Adrenal gland (tissue), 19 donors: ENCODE data around the gene MSH2. TPM values are rescaled to one million over a fixed set of nuclear protein-coding genes. Genes with fewer than 3 reads are reported as not detected.

Source experiments
- DNase-seq, 7 donors: peaks; one replicate each; pipeline ENCODE4 v3.0.0-alpha.2; 2019 to 2020
- H3K27ac ChIP-seq, 5 donors: fragments of 200-600 bp; sonication (generic) in 4 of 5; 1 replicate in 3 of 5; 2 replicates in 2 of 5; pipeline versions ENCODE4 v1.5.1 to v1.8.0; 2016 to 2020; ENCODE audit warnings: mild to moderate bottlenecking in 1 of 5
- H3K27me3 ChIP-seq: fragments of 200-600 bp; 2 replicates; pipeline ENCODE4 v1.8.0; 2021
- H3K36me3 ChIP-seq, 2 donors: fragments of 200-600 bp; replicated peaks in 1 of 2; 1 replicate in 1 of 2; 2 replicates in 1 of 2; pipeline versions ENCODE4 v1.5.1 to v1.8.0; 2018 to 2022
- H3K4me1 ChIP-seq, 2 donors: fragments of 200-600 bp; replicated peaks in 1 of 2; 1 replicate in 1 of 2; 2 replicates in 1 of 2; pipeline versions ENCODE4 v1.5.1 to v1.8.0; 2018 to 2021
- H3K4me3 ChIP-seq, 4 donors: fragments of 200-600 bp; sonication (generic) in 3 of 4; one replicate each; pipeline ENCODE4 v1.5.1; 2016 to 2018
- H3K9me3 ChIP-seq, 3 donors: fragments of 200-600 bp; sonication (generic) in 1 of 3; replicated peaks in 1 of 3; 1 replicate in 2 of 3; 2 replicates in 1 of 3; pipeline versions ENCODE4 v1.5.1 to v1.8.0; 2016 to 2021
- CTCF ChIP-seq, 6 experiments: fragments of 450-650 bp in 4 of 6; fragments of 200-600 bp in 2 of 6; sonication (generic) in 1 of 6; IDR thresholded peaks; 1 replicate in 5 of 6; 2 replicates in 1 of 6; pipeline versions ENCODE4 v1.5.1 to v1.8.0; 2016 to 2021; ENCODE audit warnings: antibody characterized with exemption in 6 of 6, mild to moderate bottlenecking in 2 of 6, moderate library complexity in 1 of 6
- POLR2A ChIP-seq, 2 donors: fragments of 450-650 bp; IDR thresholded peaks; one replicate each; pipeline ENCODE4 v1.6.1; 2017; ENCODE audit warnings: antibody characterized with exemption in 2 of 2, mild to moderate bottlenecking in 2 of 2, moderate library complexity in 1 of 2
- WGBS, 4 donors: extraction: QIAGEN DNeasy Blood & Tissue Kit in 2 of 4; methylation state at CpG; one replicate each; pipeline versions ENCODE4 v1.1.5 to v1.1.7; 2013 to 2017; 5-methylcytosine and 5-hydroxymethylcytosine counted together
- intact Hi-C, 2 donors: fragments of 100-400 bp; cut with DNase I; formaldehyde crosslinking; loops; one replicate each; pipeline versions ENCODE4 v1.14.1 to v1.15.0; 2022 to 2023
- long read RNA-seq, 10 donors: library from polyadenylated mRNA in 3 of 10; unstranded in 2 of 10; stranded (forward) in 1 of 10; transcript quantifications; one replicate each; pipeline ENCODE4 v2.0.0 and lab custom pipeline, GENCODE V29; 2021 to 2026
- polyA plus RNA-seq, 3 donors: library from polyadenylated mRNA; stranded (reverse); fragments of 200-250 nt in 2 of 3; fragments of 350-450 nt in 1 of 3; fragmentation: Illumina TruSeq in 1 of 3; extraction: RNeasy Lipid Tissue Mini Kit (QIAGEN cat#74804) in 1 of 3; gene quantifications; one replicate each; pipeline ENCODE4 v1.2.3, GENCODE V29; 2013 to 2014
- total RNA-seq, 9 donors: library from RNA; depleted of rRNA in 4 of 9; stranded (reverse); fragments of >200 nt in 4 of 9; fragments of 120-200 nt in 1 of 9; fragmentation: NEBNext Ultra II Directional in 1 of 9; extraction: Animal tissue kit (Norgen Biotek cat#: 25700) in 1 of 9; gene quantifications; one replicate each; pipeline versions ENCODE4 v1.1.0 to v1.2.4, GENCODE V29; 2013 to 2023
- donor health status: healthy with polysubstance abuse.
- donor health status: Bipolar disorder and iron deficiency.
- donor health status: DM: yes; HTN: yes; CAD: no.
- donor health status: DM: no; HTN: no; CAD: no.
- donor health status: DM: no; HTN: no; CAD: no.
- donor health status: DM: yes; HTN: yes; CAD: no.

MSH2 gene
- total RNA-seq: 10 to 100 TPM in 6 of 9 donors, 1 to 10 TPM in 3; 8.0 to 44.8 (median 12.1) TPM
- polyA plus RNA-seq: 10 to 100 TPM in 1 of 3 donors, 1 to 10 TPM in 2; 3.9 to 18.0 (median 4.9) TPM
- long read RNA-seq, donor 1, transcript MSH2-201 (16 exons, 3,307 nt): major isoform, 10 of 10 reads
- long read RNA-seq, donor 1, partial matches to known transcripts: 0 of 10 reads
- long read RNA-seq, donor 1, other reads (novel, unspliced or antisense): 0 of 10 reads
- long read RNA-seq, donor 2, transcript MSH2-201 (16 exons, 3,307 nt): major isoform, 8 of 8 reads
- long read RNA-seq, donor 2, partial matches to known transcripts: 0 of 8 reads
- long read RNA-seq, donor 2, other reads (novel, unspliced or antisense): 0 of 8 reads
- long read RNA-seq, donor 3, partial matches to known transcripts: 0 of 2 reads
- long read RNA-seq, donor 3, other reads (novel, unspliced or antisense): 0 of 2 reads
- long read RNA-seq, donor 4, partial matches to known transcripts: 2 of 4 reads
- long read RNA-seq, donor 4, other reads (novel, unspliced or antisense): 0 of 4 reads
- long read RNA-seq, donor 5, transcript MSH2-201 (16 exons, 3,307 nt): major isoform, 27 of 30 reads
- long read RNA-seq, donor 5, partial matches to known transcripts: 1 of 30 reads
- long read RNA-seq, donor 5, other reads (novel, unspliced or antisense): 2 of 30 reads
- long read RNA-seq, donor 6, partial matches to known transcripts: 1 of 5 reads
- long read RNA-seq, donor 6, other reads (novel, unspliced or antisense): 0 of 5 reads
- long read RNA-seq, donor 7, partial matches to known transcripts: 0 of 2 reads
- long read RNA-seq, donor 7, other reads (novel, unspliced or antisense): 0 of 2 reads
- long read RNA-seq, donor 8, transcript MSH2-201 (16 exons, 3,307 nt): major isoform, 9 of 9 reads
- long read RNA-seq, donor 8, partial matches to known transcripts: 0 of 9 reads
- long read RNA-seq, donor 8, other reads (novel, unspliced or antisense): 0 of 9 reads
- long read RNA-seq, donor 9, partial matches to known transcripts: 0 of 2 reads
- long read RNA-seq, donor 9, other reads (novel, unspliced or antisense): 0 of 2 reads
- long read RNA-seq, donor 10, partial matches to known transcripts: 0 of 2 reads
- long read RNA-seq, donor 10, other reads (novel, unspliced or antisense): 0 of 2 reads

- H3K27me3 ChIP-seq: no peaks in the 10 kb centered on the region
- intact Hi-C loops: no loop called here
- H3K27ac ChIP-seq: peak within 1 kb of the TSS in 3 of 5 donors; percentile 24 to 56 (median 42)
- peaks cover 11 to 13% of the 10 kb centered on the region in 2 donors for H3K4me1 ChIP-seq
- peak; percentile 89 to 96 (median 92) for DNase-seq
- no peaks in the 10 kb centered on the region for H3K9me3 ChIP-seq
- peak within 1 kb of the TSS; percentile 38 to 84 (median 76) for H3K4me3 ChIP-seq
- no peaks in the 10 kb centered on the region for H3K36me3 ChIP-seq
- 0 to 1% (median 1%) methylated on average over 6 to 73 of the region's 73 CpGs for WGBS, 4 donors
- no peak for TF ChIP-seq CTCF (IDR thresholded peaks at IDR 0.05)
- no peak for TF ChIP-seq POLR2A (IDR thresholded peaks at IDR 0.05)
Measured at GRCh38 chr2:47402805-47403608, at the start of gene MSH2. TSS of gene MSH2 (plus strand) at chr2:47403156. CDS start at chr2:47403192, 36 bp downstream.

DNA sequence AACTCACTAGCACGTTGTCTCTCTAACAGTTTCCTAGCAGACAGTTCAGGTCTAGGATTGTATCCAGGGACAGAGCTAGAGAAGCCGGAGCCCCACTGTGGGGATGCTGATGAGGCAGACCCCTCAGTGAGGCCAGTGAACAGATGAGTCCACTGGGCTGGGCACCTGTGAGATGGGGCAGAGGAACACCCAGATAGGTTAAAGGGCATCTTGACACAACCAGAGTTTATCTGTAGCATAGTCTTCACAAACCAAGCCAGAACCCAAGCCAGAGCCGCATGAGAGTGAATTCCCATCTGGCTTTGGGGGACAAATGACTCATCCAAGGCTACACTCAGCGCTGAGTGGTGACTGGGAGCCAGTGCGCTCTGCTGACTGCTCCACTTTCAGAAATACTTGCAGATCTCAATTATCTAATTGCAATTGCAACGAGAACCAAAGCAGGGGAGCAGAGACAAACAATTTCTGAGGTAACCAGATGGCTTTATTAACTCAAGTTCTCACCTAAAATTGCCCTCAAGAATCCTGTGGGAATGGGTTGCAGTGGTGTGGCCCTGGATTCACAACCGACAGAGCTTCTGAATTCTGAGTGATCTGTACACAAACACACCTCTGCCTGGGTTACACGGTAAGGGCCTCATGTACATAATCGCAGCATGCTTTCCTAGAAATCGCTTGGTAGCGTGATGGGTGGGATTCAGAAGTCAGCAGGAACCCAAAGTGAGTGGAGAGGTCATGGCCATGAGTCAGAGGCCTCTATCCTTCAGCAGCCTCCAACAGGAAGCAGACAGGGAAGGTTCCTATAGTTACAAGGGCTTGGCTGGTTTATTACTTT, 48.7 kb upstream of the MSH2 start:
- WGBS, 4 donors: 46 to 55% (median 50%) methylated on average over 7 to 11 of the region's 11 CpGs

More for the DNA sequence above, 48.7 kb upstream of the MSH2 start:
- H3K27ac ChIP-seq: peak overlapping the region; percentile 49 to 89 (median 76)
- no peaks in the 10 kb centered on the region for H3K9me3 ChIP-seq
- peaks cover 8 to 13% of the 10 kb centered on the region in 2 donors for H3K4me1 ChIP-seq
- intact Hi-C loops: no loop called here
- TF ChIP-seq POLR2A (IDR thresholded peaks at IDR 0.05): peak in 1 of 2 donors; percentile 37
- no peak for TF ChIP-seq CTCF (IDR thresholded peaks at IDR 0.05)
- DNase-seq: peak; percentile 63 to 85 (median 81)
- no peaks in the 10 kb centered on the region for H3K27me3 ChIP-seq
- no peak overlapping the region for H3K4me3 ChIP-seq
- H3K36me3 ChIP-seq: no peaks in the 10 kb centered on the region
